DND-41 (cell line): ENCODE data around the gene TMEM164.

Experiments
- EZH2 ChIP-seq: IDR thresholded peaks from 3 replicates; pipeline ENCODE4 v1.6.1; 2012; ENCODE audit warnings: borderline replicate concordance, low read depth, mild to moderate bottlenecking, moderate library complexity, low read length, inconsistent platforms; ENCODE audit not compliant: severe bottlenecking
- TF ChIP-seq, protein P1 (sequence below): IDR thresholded peaks from 2 replicates; pipeline ENCODE4 v1.5.1; 2012; ENCODE audit warnings: borderline replicate concordance, low read length, moderate library complexity, mild to moderate bottlenecking; ENCODE audit not compliant: poor library complexity, severe bottlenecking; ENCODE audit errors: extremely low read depth

GRCh38 chrX:110089656-110090403 is 86.9 kb downstream of the TMEM164 start:
- TF ChIP-seq, protein P1, sequence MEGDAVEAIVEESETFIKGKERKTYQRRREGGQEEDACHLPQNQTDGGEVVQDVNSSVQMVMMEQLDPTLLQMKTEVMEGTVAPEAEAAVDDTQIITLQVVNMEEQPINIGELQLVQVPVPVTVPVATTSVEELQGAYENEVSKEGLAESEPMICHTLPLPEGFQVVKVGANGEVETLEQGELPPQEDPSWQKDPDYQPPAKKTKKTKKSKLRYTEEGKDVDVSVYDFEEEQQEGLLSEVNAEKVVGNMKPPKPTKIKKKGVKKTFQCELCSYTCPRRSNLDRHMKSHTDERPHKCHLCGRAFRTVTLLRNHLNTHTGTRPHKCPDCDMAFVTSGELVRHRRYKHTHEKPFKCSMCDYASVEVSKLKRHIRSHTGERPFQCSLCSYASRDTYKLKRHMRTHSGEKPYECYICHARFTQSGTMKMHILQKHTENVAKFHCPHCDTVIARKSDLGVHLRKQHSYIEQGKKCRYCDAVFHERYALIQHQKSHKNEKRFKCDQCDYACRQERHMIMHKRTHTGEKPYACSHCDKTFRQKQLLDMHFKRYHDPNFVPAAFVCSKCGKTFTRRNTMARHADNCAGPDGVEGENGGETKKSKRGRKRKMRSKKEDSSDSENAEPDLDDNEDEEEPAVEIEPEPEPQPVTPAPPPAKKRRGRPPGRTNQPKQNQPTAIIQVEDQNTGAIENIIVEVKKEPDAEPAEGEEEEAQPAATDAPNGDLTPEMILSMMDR: no peak
- TF ChIP-seq EZH2: no peak
